Fibroblast of pulmonary artery (primary cell): ENCODE measurements around the gene LIMS1.
A peak's percentile ranks its signal among the peaks of the same experiment; 100 is the strongest.
"Not testable (repeated sequence)": the region's sequence is repeated elsewhere in the genome, so short reads cannot be mapped to it uniquely, and the experiment has no call there.

Experiments
- DNase-seq: peaks from one replicate; pipeline ENCODE4 v3.0.0-alpha.2; 2010; ENCODE audit warnings: low read depth
- H3K4me3 ChIP-seq: replicated peaks from 2 replicates; pipeline ENCODE4 v1.5.1; 2011; ENCODE audit warnings: low read depth, mild to moderate bottlenecking, control low read depth, low read length, moderate library complexity
- CTCF ChIP-seq: IDR thresholded peaks from 2 replicates; pipeline ENCODE4 v1.5.1; 2011; ENCODE audit warnings: mild to moderate bottlenecking, control low read depth, low read length, inconsistent platforms; ENCODE audit errors: missing control alignments

LIMS1 gene

GRCh38 chr2:108719149-108720044 lies 185.1 kb downstream of the LIMS1 start, which contains the start of gene RANBP2:
RANBP2 (plus strand) TSS chr2:108719482; CDS start chr2:108719607, 125 bp downstream.
- peak within 1 kb of the TSS; percentile 80 for H3K4me3 ChIP-seq
- DNase-seq = peak; percentile 99
- TF ChIP-seq CTCF = no peak

- H3K4me3 ChIP-seq, DNase-seq: not testable (repeated sequence)
Observed at GRCh38 chr2:108726048-108726447, 191.8 kb downstream of the LIMS1 start.

GRCh38 chr2:108734656-108735055 lies 200.4 kb downstream of the LIMS1 start:
- DNase-seq, H3K4me3 ChIP-seq: not testable (repeated sequence)
